RPMI8226 (cell line): ENCODE measurements around the gene PNPO.

Source experiments
- DNase-seq: peaks from one replicate; pipeline ENCODE4 v3.0.0-alpha.2; 2015

PNPO gene

DNA sequence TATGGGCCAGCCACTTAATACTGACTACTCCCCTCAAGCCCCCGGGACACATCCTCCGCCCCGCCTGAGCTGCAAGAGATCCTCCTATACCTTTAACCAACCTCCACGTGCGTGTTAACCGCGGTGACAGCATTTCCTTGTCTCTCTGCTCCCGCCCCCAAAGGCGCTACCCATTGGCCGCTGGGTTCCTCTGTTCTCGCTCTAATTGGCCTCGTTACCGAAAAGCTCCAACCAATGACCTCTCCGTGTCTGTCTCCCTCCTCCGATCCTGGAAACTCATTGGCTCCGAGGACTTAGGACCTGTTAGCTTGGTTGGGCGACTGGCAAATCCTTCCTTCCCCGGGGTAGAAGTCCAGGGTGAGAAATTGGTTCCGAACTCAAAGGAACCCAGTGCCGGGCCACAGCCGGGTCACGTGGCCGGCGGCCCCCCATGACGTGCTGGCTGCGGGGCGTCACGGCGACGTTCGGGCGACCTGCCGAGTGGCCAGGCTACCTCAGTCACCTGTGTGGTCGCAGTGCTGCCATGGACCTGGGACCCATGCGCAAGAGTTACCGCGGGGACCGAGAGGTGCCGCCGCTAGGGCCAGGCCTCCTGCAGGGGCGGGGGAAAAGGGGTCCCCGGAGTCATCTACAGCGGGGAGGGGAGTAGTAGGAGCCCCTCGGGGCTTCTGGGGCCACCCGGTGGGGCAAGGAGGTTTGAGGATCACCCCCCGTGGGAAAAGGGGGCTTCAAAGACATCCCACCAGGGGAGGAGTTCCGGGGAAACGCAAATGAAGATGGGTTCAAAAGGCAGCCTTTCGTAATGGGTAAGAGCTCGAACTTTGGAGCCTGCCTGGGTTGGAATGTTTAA, at the start of gene PNPO:
Gene PNPO, plus strand, starts transcription at position 326 of the 850 bp plus-strand sequence. Its CDS starts 105 bp downstream, at position 431.
- DNase-seq: peak; percentile 94

DNA sequence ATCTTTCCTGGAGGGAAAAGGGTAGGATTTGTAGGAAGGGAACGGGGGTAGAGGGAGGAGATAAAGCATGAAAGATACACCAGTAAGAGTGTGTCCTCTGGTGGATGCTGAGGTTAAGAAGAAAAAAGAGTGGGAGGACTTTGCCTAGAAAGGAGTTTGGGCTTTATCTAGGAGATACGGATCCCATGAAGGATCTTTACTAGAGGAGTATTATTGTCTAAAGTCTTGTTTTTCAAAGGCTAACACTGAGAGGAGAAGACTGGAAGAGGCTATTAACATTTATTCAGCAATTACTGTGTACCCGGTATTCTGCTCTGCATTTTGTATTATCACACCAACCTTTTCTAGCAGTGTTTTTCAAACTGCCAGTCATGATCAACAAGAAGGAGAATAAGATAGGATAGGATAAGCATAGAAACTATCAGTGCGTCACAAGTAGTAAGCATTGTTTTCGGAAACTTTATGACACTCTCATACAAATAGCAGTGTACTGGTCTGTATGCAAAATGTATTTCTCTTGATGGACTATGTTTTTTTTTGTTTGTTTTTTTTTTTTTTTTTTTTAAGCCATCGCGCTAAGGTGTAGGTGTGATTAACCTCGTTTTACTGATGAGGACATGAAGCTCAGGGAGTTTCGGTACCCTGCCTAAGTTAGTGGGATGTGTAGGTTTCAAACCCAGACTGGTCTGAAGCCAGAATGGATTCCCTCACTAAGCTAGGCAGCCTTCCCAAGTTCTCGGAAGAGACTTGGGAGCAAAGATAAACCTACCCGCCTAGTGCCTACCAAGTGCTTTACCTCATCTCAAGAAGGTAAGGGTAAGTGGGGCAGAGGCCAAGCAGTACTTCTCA, 46.6 kb upstream of the PNPO start:
- DNase-seq: no peak

DNA sequence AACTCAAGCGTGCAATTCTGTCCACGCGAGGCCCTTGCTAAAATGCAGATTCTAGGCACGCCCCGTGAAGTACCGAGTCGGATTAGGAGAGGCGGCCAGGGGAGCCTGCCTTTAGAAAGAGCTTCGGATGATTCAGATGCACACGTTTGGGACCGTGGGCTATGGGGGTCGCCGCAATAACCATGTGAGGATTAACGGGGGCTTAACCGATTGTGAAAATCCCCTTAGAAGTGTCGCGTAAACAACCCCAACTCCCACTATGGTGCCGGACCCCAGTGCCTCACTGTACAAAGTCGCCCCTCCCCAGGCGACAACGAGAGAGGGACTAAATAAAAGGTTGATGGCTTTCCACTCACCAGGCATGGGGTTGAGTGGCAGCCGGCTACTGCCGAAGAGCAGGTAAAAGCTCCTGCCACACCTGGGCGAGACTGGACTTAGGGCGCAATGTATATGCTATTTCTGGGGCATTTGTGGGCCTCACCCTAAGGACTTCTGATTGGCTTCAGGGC, 46.0 kb upstream of the PNPO start:
- DNase-seq: peak; percentile 25

DNA sequence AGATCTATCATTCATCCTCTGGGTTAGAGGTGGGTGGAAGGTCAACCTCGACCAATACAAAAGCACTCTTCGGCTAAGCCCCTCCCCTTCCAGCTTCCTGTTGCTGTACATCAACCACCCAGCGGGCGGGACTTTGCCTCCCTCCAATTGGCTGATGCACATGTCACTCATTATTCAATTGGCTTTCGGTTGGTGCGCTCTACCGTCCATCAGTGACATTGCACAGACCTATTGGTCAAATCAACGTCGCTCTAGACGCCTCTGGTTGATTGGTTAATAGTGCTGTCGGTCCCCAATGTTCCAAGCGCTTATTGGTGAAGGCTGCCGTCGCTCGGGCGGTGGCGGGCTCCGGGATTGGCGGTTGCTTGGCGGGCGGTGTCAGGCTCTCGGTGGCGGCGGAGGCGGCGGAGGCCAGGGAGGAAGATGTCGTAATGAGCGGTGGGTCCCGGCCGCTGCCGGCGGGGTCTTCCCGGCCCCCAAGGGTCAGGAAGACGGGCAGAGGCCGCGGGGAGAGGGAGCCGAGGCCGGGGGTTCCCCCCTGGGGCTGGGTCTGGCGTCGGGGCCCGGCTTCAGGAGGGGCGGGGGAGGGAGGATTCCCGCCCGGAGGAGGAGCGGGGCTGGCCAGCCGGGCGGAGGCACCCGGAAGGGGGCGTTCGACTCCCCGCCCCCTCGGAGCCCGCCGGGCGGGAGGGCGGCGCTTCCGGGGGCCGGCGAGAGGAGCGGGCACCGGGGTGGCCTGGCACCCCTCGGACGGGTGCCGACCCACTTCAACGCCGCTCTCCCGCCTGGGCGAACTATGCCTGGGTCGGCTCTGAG, 45.3 kb upstream of the PNPO start, which contains the start of gene SP2:
Gene SP2, plus strand, starts transcription at position 381 of the 816 bp plus-strand sequence. Its CDS starts 51 bp downstream, at position 432.
- peak; percentile 100 for DNase-seq

DNA sequence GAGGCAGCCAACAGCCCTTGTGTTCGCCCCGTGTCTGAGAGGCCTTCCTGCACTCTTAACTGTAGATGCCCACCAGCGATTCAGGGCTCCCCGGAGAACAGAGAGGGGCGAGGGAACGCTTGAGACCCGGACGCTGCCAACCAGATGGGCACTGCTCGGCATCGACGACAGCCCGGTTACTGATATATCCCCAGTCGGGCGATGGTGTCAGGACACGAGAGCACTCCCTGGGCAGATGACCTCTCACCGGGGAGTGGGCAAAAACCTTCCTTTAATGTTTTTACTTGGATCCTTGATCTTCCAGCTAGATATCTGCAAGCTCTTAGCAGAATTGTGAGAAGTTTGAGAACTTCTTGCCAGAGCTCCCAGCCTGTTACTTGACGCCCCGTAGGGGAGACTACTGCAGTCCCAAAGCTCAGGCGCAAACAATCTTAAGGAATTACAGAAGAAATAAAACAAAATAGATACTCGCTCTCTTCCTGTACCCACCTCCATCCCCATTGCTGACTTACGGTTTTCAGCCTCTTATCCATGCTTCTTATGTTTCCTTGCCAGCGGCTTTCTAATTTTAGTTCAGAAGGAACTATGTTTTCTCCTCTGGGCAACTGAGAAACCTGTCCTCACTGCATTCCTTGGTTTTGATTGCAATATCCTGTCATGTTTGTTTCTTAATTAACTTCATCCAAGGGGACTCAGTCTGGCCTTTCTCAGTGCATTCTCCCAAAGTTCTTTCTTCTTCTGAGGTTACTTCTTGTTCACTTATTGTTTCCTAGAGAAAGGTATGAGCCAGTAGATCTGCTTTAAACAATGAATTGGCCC, 44.5 kb upstream of the PNPO start:
- no peak for DNase-seq

DNA sequence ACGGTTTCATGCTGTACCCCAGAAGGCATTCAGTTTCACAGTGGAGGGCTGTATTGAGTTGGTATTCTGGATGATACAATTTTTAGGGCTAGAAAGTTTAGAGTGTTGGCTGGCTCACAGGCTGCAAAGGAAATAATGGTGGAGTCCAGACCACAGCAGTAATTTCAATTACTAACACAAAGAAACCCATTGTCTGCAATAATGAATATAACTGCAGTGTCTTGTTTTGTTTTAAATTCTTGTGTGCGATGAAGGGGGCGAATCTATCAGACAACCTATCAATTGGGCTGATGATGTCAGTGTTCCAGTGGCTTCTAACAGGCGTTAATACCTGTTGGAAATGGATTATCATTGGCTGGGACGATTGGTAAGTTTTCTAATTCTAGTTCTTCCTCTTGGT, 43.8 kb upstream of the PNPO start:
- no peak for DNase-seq

DNA sequence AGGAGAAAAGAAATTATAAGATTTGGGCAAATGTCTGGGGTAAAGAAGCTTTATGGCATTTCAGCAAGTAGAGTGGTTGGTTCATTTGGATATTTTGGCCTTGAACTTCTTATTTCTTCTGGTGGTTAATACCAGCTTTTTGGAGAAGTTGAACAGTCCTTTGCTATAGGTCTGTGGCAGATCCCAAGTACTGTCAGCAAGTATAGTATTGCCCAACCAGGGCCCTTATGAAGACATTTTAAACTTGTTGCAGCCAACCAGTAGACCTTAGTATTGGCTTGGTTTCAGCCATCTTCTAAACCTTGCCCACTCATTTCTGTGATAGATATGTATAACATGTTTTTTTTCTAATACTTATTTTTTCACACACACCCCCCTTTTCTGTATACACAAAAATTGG, 43.1 kb upstream of the PNPO start:
- no peak for DNase-seq

DNA sequence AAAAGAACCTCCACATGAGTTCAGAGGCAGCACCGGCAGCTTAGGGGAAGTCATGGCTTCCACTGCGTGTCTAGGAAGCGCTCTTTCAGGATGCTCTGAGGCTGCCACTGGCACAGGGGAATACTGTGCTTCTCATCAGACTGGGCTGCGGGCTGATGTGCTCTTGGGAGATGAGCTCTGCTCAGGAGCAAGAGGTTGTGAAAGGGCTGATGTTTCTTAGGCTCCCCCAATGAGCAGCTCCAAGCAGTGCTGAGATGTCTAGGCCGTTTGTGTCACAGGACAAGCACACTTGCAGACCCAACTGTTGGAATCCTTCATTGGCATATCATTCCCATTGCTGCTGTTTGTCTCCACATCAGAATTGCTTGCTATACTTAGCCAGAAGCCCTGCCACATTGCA, 41.7 kb upstream of the PNPO start:
- DNase-seq: no peak

DNA sequence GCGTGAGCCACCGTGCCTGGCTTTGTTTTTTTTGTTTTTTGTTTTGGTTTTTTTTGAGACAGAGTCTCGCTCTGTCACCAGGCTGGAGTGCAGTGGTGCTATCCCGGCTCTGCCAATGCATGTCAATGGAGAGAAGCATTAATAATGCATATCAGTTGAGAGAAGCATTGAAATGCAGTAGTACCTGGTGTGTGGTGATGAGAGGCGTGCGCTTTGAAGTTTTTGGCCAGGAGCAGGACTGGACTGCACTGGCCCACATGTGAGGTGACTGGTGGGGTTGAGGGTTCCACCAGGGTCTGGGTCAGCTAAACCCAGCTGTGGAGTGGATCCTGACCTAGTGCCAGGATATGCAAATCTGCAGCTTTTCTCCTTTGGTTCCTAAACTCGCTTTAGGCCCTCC, 39.9 kb upstream of the PNPO start:
- no peak for DNase-seq

DNA sequence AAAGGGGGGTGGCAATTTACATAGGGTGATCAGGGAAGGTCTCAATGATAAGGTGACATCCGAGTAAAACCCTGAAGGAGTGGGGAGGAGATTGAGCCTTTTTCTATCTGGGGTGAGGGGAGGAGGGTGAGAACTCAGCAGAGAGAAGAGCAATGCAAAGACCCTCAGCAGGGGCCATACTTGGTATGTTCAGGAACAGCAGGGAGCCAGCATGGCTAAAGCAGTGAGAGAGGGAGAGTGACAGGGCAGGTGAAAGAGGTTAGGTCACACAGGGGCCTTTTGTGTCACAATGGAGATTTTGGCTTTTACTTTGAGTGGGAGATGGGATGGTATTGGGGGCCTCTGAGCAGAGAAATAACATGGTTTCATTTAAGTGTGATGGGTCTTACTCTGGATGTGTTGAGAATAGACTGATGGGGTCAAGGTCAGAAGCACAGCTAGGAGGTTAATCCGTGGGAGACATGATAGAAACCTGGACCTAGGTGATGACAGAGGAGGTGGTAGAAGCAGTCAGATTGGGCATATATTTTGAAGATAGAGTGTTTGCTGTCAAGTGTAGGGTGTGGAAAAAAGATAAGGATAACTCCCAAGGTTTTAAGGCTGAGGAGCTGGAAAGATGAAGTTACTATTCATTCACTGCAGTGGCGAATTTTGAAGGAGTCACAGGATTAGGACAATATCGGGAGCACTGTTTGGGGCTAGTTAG, 39.2 kb upstream of the PNPO start:
- no peak for DNase-seq

DNA sequence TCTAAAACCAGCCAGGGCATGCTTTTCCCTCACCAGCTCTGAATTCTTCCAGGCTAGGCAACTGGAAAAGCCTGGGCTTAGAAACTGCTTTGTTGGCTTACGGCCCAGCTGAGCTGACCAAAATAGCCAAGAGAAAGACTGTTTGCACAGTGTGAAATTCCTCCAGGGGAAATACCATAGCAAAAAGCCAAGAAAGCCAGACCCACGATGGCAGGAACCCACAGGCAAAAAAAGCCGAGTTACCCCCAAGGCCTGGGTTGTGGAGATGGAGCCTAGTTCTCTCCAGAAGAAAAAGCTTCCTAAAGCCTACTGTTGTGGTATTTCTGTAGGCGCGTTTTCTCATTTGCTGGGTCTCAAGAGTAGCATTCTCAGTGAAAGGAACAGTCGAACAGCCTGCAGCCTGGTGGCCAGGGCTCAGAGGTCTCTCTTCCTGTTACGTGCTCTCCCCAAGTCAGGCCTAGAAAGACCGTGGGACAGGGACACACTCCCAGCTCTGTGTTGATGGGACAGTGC, 36.1 kb upstream of the PNPO start:
- no peak for DNase-seq

DNA sequence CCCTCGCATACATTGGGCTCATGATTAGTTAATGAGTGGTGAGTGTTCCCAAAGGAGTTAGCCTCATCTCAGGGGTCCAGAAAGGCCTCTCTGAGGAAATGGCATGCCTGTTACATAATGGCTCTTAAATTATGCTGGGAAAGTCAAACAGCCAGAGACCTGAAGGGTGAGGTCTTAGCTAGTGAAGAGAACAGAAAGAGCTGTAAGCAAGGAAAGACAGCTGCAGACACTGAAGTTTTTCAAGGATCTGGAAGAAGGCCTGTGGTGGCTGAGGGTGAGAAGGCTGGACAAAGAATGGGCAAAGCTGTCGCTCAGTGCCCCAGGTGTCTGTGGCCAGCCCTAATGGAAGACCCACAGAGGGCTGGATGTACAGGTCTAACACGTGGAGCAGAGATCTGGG, 34.9 kb upstream of the PNPO start:
- DNase-seq: no peak

DNA sequence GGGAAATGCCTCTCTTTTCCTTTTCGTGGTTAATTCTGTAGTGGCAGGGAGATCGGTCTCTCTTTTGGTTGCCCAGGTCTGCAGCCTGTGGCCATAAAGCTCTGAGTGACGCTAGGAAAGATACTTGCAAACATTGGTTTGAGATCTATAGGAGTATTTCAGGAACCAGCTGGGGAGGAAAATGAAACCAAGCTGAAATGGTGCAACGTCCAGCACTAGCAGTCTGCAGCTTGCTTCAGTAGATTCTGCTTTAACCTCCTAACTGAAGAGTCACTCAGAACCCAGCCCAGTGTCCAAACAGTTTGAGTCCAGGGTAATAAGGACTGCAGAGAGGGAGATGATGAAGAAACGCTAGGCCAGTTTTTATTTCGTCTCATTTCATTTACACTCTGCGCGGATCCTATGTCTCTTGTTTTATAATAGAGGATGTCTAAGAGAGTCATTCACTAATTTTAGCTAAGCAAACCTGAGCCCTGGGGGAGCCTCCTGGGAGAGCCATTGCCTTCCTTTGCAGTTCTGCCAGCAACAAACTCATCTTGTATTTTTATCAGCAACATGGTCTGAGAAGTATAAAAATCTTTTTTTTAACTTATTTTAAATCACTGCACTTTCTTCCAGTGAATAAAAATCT, 33.3 kb upstream of the PNPO start:
- no peak for DNase-seq

DNA sequence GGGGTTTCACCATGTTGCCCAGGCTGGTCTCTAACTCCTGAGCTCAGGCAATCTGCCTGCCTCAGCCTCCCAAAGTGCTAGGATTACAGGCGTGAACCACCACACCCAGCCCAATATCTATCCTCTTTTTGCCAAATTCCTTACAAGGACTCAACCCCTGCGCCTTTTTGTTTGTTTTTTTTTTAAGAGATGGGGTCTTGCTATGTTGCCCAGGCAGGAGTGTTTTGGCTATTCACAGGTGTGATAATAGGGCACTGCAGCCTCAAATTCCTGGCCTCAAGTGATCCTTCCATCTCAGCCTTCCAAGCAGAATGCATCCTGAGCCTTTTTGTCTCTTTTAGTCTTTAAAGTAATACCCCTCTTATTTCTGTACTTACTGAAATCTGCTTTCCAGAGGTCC, 28.3 kb upstream of the PNPO start:
- no peak for DNase-seq

DNA sequence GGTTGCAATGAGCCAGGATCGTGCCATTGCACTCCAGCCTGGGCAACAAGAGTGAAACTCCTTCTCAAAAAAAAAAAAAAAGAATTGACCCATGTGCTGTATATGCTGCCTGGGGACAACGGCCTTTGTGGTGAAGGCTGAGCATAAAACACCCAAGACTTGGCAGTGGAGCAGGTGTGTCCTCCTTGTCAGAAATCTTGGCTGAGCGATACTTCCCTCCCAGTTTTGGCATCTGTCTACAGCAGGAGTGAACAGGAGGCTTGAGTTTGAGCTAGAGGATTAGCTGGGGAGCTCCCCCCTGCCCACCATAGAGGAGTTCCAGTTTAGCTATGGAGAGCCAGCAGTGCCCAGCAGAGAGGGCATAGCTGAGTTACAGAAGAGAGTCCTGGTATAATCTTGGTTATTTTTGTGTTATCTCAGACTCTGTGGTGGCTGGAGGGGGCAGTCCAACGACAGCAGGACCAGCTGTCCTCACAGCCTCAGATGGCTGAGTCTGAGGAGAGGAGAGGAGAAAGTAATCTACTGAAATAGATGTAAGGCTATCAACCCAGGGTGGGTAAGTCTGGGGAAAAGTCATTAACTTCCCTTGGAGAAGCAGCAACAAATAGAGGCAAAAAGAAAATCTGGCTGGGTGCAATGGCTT, 26.9 kb upstream of the PNPO start:
- peak; percentile 35 for DNase-seq

DNA sequence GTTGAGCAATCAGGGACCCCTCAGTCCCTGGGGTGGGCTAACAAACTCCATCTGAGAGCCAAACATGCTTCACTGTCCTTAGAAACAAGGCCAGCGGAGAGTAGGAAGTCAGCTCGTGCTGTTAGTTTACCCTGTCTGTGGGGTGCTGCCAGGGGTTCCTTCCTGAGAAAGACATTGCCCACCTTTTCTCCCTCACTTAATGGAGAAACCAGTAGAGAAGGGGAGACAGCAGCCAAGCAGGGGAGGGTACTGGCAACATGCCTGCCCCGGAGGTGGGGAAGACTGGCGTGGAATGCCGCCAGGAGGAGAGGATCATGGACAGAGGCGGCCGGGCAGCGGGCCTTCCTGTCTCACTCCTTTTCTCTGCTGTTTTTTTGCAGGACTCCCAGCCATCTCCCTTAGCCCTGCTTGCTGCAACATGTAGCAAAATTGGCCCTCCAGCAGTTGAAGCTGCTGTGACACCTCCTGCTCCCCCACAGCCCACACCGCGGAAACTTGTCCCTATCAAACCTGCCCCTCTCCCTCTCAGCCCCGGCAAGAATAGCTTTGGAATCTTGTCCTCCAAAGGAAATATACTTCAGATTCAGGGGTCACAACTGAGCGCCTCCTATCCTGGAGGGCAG, 25.5 kb upstream of the PNPO start:
- no peak for DNase-seq

DNA sequence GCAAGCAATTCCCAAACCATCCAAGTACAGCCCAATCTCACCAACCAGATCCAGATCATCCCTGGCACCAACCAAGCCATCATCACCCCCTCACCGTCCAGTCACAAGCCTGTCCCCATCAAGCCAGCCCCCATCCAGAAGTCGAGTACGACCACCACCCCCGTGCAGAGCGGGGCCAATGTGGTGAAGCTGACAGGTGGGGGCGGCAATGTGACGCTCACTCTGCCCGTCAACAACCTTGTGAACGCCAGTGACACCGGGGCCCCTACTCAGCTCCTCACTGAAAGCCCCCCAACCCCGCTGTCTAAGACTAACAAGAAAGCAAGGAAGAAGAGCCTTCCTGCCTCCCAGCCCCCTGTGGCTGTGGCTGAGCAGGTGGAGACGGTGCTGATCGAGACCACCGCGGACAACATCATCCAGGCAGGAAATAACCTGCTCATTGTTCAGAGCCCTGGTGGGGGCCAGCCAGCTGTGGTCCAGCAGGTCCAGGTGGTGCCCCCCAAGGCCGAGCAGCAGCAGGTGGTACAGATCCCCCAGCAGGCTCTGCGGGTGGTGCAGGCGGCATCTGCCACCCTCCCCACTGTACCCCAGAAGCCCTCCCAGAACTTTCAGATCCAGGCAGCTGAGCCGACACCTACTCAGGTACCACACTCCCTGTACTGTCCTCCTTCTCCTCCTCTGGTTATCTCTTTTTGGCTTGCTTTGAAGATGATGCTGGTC, 24.7 kb upstream of the PNPO start:
- no peak for DNase-seq

DNA sequence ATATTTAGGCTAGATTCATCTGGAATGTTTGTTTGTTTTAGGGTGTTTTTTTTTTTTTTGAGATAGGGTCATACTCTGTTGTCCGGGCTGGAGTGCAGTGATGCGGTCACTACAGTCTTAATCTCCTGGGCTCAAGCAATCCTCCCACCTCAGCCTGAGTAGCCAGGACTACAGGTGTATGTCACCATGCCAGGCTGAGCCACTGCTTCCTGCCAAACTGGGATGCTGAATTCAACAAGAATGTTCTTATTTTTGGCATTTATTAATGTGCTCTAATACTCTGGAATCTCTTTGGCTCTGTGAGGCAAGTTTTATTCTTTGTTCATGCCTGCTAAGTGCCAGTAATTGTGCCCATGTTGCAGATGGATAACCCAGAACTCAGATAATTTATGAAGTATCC, 23.8 kb upstream of the PNPO start:
- DNase-seq: no peak

DNA sequence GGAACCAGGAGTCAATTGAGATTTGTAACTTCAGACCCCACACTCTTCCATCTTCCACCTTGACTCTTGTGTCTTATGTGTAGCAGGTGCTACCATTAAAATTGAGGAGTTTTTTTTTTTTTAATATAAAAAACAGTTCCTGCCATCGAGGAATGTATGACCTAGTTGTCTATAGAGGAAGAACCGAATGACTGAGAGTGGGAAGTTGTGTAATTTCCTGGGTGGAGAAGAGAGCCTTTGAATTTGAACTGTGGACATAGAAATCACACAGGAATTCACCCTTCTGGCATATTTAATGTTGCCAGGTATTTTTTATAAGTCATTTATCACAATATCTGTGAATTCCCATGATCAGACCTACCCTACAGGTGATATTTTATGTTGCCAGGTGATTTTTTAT, 23.4 kb upstream of the PNPO start:
- DNase-seq: no peak
